HG03520 (cell line): Measurements from ENCODE around the gene KCNJ8.
"Not testable (repeated sequence)": the region's sequence is repeated elsewhere in the genome, so short reads cannot be mapped to it uniquely, and the experiment has no call there.

Experiments
- ATAC-seq: cut with Tn5 transposase; IDR thresholded peaks from one replicate; pipeline ENCODE4 v1.9.1; 2021; ENCODE audit warnings: mild to moderate bottlenecking, moderate library complexity; ENCODE audit not compliant: unreplicated experiment

KCNJ8 gene

DNA sequence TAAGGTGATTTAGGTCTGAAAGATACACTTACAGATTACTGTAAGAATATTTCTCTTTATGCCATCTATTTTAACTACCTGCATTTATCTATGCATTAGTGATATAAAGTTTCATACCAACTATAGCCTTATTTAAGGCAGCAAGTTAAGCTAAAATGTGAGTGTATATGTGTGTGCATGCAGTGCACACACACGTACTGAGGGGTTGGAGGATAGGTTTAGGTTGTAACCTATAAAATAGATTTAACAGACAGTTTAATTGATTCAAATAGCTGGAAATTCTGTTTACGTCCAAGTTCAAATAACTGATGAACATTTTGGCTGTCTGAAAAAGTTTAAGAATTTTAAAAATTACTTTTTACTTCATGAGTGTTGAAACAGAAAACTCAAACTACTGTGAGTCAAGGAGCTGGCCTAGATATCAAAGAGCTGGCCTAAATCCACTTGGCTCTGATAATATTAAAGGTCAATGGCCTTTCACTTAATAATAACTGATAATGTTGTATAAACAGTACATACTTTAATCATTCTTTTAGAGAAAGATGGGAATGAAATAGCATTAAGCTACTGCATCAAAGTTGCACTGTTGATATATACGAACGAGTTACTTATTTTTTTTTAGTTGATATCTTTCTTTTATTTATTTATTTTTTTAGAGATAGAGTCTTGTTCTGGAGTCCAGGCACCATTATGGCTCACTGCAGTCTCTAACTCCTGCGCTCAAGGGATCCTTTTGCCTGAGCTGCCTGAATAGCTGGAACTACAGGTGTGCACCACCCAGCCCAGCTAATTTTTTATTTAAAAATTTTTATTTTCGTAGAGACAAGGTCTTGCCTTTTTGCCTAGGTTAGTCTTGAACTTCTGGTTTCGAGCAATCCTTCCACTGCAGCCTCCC, 13.8 kb upstream of the KCNJ8 start:
- ATAC-seq = no peak

DNA sequence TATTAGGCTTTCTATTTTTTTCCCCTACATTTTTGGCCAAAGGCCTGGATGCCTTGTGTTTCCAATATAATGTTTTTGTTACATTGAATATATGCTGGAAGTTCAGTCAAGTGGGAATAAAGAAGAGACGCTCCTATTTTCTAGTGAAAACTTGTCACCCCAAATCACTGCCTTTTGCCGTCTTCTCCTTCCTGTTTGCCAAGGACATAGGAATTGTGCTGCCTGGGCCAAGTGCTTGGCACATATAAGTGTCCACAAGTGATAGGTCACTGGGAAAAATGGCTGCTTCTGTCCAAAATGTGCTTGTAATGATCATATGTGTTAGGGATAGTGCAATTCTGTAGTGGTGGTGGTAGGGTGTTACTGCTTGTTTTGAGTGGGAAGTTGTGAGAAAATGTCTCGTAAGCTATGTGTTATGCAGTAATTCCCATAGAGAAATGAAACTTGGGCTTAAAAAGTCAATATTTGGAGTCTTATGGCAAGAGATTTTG, 11.6 kb upstream of the KCNJ8 start:
- ATAC-seq = no peak

DNA sequence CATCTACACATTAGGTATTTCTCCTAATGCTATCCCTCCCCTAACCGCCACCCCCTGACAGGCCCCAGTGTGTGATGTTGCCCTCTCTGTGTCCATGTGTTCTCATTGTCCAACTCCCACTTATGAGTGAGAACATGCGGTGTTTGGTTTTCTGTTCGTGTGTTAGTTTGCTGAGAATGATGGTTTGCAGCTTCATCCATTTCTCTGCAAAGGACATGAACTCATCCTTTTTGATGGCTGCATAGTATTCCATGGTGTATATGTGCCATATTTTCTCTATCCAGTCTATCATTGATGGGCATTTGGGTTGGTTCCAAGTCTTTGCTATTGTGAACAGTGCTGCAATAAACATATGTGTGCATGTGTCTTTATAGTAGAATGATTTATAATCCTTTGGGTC, 8.2 kb upstream of the KCNJ8 start:
- ATAC-seq = not testable (repeated sequence)

DNA sequence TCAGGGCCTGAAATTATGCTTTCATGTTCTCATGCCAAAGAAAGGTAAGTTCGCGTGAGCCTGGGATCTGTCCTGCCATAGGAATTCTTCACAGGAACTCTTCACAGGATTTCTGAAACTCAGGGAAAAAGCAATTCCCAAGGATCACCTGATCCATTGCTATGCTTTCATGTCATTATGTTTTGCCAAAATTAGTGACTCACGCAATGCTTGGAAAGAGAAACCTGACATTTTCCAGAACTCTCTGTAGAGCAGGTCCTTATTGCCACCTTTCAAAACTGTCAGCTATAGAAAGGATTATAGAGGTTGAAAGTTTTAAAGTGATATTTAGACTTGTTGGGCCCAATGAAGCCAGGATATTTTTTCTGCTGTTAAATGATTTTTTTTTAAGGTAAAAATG, 6.3 kb upstream of the KCNJ8 start:
- ATAC-seq = no peak

DNA sequence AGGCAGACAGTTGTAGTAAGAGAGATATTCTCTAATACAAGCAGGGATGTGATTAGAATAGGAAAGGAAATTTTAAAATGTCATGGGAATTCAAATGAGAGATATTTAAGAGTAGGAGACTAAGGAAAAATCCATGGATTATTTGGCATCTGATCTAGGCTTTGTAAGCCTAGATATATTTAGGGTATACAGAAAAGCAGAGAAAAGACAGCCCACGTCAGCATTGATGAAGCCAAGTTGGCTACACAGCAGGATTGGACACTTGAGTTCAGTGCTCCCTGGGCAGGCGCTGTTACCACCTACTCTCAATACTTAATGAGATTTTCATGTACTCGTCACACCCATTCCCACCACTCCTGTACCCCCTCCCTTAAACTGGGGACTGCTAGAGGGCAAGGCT, 1.7 kb upstream of the KCNJ8 start:
- ATAC-seq = no peak

DNA sequence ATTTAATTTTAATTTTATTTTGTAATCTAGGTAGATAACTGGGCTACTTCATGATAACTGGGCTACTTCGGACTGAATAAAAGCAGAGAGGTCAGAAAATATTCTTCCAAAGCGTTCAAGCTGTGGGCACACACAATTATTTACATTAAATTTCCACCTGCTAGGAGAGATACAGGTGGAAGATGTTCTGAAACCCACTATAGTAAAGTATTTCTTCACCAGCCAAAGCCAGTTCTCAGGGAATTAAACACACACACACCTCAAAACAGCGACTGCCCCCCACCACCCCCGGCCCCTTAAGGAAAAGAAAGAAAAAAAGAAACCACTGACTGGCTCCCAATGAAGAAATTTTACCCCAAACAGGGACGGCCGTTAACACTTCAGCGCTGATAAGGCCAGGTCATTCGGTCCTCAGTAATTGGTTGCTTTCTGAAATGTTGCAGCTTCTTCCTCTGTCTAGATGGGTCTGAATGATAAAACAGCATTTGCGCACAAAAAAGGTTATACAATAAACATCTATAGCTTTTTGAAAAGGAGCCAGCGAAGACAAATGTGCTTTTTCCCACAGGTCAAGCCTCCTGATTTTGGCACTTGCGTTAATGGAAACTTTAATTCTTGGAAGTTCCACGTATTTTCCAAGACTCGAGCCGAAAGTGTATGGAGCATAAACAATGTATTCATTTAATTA, 771 bp upstream of the KCNJ8 start:
- no peak for ATAC-seq

DNA sequence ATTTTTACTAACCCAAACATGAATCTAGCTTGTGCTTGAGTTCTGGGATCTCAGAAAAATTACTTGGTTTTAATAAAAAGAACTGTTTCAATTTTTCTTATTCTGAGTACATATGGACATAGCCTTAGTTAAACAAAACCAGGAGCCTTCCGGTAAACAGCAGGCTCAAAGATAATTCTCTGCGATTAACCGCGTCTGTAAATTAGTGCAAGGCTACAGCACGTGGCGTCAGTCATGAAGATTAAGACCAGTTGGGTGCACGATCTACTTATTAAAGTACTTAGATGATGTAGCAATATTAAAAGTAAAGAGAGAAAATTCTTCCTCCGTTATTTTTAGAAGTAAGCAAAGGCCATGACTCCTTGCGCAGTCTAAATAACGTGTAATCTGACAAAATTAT, 700 bp downstream of the KCNJ8 start:
- no peak for ATAC-seq

DNA sequence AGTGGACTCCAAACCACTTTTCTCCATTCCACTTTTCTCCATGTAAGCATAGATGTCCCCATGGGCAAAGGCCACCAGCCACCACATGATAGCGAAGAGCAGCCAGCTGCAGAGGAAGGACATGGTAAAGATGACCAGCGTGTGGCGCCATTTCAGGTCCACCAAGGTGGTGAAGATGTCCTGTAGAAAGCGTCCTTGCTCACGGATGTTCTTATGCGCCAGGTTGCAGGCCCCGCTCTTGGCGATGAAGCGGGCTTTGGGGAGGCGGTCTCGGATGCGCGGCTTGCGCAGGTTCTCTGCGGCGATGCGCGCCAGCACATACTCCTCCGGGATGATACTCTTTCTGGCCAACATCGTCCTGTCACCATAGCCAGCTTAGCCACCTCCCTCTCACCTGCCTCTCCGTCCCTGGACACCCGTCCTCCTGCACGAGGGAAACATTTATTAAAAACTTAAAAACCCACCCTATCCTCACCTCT, 1.2 kb downstream of the KCNJ8 start:
- no peak for ATAC-seq

DNA sequence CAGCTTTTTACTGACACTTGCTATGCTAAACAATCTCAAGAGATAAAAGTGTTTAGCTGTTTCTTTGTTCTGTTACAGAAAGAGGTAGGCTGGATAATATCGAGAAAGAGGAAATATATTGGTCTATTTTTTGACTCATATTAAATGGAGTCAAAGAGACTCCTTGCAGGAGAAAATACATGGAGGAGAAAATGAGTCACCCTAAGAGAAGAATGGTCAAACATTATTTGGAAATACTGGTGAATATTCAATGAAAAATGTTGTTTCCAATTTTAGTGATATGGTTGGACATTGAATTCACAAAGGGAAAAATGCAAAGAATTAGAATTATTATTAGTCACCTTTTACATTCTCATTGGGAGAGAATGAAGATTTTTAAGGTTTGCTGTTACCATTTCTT, 3.2 kb downstream of the KCNJ8 start:
- no peak for ATAC-seq

DNA sequence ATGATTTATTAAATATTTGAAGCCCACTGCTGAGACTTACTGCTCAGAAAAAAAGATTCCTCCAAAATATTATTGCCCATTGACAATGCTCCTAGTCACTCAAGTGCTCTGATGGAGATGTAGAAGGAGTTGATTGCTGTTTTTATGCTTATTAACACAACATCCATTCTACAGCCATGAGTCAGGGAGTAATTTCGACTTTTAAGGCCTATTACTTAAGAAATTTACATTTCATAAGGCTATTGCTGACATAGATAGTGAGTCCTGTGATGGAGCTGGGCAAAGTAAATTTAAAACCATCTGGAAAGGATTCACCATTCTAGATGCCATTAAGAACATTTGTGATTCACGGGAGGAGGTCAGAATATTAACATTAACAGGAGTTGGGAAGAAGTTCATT, 5.2 kb downstream of the KCNJ8 start:
- ATAC-seq = no peak

DNA sequence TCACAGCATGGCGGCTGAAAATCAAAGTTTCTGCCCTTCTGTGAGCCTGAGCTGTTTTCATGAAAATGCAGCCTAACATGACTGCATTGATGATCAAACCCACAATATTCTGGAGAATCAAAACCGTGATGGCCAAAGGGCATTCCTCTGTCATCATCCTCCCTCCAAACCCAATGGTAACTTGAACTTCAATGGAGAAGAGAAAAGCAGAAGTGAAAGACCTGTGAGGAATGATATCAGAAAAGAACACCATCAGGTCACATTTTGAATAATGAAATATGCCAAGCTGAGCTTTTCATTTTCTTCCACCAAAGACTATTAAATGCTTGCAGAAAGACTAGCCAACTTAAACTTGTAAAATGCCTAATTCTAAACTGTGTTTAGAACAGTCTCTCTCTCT, 8.1 kb downstream of the KCNJ8 start:
- ATAC-seq = no peak

DNA sequence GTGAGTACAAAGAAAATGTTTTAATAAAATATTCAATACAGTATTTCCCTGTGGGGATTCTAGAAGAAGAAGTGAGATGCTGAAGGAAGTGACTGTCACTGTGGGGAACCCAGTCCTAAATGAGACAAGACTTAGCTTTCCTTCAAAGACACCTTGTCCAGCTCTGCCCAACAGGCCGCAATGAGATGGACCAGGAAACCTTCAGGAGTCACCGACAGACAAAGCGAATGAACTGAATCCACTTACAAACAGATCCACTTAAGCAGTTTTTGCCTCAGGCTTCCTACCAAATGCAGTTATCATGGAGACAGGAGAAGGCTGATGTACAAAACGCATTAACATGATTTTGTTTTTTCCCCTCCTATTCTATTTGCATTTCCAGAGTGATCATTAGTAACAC, 9.6 kb downstream of the KCNJ8 start:
- ATAC-seq = no peak

DNA sequence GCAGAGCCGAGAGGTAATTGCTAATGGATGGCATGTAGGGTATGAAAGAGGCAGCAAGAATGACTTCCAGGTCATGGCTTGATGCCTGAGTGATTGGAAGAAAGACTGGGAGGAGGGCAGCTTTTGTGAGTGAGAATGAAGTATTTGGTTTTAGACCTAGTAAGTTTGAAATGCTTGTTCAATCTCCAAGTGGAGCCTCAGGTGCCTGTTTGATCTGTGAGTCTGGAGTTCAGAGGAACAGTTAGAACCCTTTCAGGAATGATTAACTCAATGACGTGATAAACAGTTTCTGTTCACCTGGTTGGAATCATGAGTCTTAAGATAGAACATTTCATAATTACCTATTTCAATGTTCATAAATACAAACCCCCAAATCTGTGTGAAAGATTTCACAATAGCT, 10.4 kb downstream of the KCNJ8 start:
- no peak for ATAC-seq

DNA sequence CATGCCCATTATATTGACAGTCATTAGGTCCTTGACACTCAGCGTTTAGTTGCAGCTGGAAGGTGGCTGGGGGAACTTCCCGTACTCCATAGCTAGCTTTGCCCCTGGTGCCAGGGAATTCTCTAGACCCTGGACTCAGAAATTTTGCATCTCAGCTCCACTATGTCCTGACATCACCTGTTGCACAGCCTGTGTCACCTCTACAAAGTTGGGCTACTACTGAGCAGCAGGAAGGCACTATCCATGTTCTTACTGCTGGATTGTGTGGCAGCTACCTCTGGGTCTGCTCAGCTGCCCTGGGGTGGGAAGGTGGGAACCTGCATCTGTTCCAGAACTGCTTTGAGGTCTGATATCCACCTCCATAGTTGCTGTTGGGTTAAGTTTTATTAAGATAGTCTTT, 11.0 kb downstream of the KCNJ8 start:
- ATAC-seq = no peak

DNA sequence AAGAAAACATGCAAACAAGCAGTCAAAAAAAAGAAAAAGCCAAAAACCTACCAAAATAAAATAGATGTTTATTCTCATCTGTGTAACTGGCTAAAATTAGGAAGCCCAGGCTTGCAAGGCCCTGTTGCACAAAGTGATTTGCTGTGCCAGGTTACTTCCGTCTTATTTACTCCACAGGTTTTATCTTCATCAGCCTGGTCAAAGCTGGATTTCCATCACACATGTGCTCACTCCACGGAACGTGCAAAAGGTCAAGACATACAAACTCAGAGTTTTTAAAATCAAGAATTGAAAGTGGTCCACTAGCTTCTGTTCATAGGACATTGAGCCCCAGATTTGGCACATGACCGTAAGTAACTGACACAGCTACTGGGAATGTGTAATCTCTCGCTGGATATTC, 14.8 kb downstream of the KCNJ8 start:
- no peak for ATAC-seq

DNA sequence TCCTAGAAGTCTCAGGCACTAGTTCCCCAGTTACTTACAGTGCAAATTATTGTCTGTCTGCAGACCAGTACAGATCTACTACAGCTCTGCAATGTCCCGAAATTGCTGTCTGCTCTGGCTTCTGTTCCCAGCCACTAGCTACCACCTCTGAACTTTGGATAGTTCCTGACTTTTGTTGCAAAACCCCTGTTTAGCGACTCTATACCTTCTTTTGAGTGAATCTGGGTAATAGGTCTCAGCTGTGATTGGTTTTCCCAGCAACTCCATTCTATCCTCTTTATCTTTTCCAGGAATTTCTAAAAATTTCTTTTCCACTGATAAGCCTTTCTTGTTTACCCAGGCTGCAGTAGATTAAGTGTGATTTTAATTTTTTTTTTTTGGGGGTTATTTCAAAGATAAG, 16.8 kb downstream of the KCNJ8 start:
- no peak for ATAC-seq

DNA sequence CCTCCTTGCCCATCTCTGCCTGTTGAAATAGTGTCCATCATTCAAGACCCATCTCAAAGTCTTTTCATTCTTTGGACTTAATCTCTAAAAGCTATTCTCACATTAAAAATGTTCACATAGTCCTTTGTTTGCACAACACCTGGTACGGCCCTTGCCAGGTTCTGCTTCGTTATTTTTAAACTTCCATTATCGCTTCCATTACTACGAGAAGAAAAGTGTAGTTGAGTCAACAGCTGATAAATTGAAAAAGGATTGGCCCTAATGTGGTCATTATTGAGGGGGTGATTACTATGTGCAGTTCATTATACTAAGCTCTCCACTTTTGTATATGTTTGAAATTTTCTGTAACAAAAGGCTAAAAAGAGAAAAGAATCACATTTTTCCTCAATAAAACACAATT, 17.8 kb downstream of the KCNJ8 start:
- no peak for ATAC-seq

DNA sequence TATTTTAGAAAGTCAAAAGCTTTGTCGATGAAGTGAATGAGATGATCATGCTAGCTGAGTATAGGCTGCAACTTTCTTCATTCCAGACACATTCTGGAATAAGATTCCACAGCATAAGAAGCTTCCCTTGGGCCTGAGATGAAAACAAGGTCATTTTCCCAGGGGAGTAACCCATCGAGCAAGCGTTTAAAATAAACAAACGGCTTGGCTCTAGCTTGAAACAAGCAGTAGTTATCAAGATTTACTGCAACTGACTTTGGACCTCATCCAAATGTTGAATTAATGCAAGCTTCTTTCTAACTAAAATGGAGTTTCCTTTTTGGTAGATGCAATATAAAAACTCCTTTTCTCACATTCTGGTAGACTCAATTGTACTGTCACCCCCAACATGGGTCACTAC, 23.0 kb downstream of the KCNJ8 start:
- no peak for ATAC-seq

DNA sequence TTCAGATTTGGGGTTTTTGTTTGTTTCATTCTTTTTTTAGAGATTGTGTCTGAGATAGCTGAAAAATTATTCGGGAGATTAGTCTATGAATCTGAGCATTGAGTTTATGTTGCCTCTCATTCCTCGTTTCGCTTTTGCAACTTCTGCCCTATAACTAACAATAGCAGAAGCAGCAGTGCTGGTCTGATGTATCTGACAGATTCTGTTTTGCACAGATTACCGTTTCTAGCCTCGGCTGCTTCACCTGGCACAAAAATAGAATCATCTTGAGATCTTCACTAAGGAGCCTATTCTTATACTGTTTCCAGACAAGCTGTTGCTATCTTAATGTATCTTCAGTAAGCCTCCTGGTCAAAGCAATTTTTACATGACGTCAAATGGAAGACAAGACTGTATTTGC, 29.2 kb downstream of the KCNJ8 start:
- ATAC-seq = no peak

DNA sequence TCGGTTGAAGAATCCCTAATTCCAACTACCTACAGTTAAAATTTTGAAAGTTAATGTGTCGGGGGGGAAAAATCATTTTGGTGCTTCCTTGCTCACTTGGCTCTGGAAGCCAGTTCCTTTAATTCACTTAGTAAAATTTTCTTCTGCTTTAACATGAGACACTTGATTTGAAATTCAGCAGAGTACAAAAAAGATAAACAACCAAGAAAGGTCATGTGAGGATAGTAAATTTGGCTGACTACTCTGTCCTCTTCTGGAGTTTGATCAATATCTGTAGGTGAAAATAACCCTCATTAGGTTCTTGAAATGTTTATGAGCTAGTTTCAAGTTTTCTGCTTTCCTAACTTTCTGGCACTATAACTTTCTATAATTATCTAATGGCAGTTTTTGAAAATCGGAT, 43.4 kb downstream of the KCNJ8 start:
- no peak for ATAC-seq

DNA sequence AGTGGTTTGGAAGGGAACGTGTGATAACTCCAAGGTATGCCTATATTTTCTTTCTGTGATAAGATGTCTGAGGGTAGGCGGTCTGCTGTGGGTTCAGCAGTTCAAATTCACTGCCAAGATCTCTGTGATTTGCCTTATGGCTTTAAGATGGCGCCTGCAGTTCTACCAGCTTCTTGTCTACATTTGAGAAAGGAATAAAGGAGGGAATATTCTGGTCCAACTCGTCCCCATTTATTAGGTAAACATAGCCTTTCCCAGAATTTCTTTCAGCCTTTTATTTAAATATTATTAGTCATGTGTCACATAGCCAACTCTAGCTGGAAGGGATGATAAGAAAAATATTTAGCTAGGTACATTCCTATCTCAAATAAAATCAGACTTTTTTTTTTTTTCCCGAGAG, 48.8 kb downstream of the KCNJ8 start:
- no peak for ATAC-seq

DNA sequence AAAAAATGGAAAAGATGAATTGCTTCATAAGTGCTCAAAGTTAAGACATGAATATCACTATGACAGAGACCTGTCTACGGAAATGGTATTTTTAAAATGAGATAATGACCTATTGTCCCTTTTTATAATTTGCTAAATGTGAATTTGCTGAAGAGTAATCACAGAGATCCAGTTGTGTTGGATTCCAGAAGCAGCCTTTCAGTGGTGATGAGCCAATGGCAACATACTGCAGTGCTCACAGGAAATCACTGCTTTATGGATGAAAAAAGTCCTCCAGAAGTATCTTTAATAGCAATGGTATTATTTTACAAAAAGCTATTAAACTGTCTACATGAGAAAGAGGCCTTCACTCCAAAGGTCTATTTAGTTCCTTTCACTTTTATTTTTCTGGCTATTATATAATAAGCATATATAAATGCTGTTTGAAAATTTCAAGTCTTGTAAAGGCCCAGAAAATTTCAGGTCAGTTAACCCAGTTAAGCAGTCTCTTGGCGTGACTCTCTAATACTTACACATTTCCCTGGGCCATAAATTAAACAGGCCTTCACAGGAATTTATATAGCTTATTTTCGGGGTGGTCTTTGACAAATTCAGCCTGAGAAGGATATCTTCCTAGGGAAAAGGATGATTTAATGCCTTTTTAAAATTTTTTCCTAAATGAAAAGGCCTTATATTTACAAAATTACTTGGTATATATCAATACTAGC, 55.4 kb downstream of the KCNJ8 start:
- ATAC-seq = no peak
